Smooth muscle cell (in vitro differentiated cells): Measurements from ENCODE around the gene ZP2. TPM values are rescaled to one million over a fixed set of nuclear protein-coding genes. Genes with fewer than 3 reads are reported as not detected.
A peak's percentile ranks its signal among the peaks of the same experiment; 100 is the strongest.

Experiments
- DNase-seq: peaks from one replicate; lab custom pipeline; 2025; ENCODE audit not compliant: unreplicated experiment; lab: John Stamatoyannopoulos, UW
- H2AFZ ChIP-seq: fragments of 200-600 bp; sonication (generic); 2 replicates; pipeline ENCODE4 v1.6.0; 2016; ENCODE audit warnings: antibody characterized with exemption, low read depth, mild to moderate bottlenecking
- H3F3A ChIP-seq: fragments of 200-600 bp; sonication (generic); 2 replicates; pipeline ENCODE4 v1.6.0; 2017; ENCODE audit warnings: antibody characterized with exemption, low read depth
- H3K27ac ChIP-seq: fragments of 200-600 bp; sonication (generic); 2 replicates; pipeline ENCODE4 v1.5.1; 2016; ENCODE audit warnings: low read depth, mild to moderate bottlenecking
- H3K27me3 ChIP-seq: fragments of 200-600 bp; sonication (generic); 2 replicates; pipeline ENCODE4 v1.6.1; 2016; ENCODE audit warnings: low read depth, mild to moderate bottlenecking
- H3K36me3 ChIP-seq: fragments of 200-600 bp; sonication (generic); 2 replicates; pipeline ENCODE4 v1.5.1; 2016; ENCODE audit warnings: low read depth
- H3K4me1 ChIP-seq: fragments of 200-600 bp; sonication (generic); 2 replicates; pipeline ENCODE4 v1.5.1; 2016; ENCODE audit warnings: low read depth
- H3K4me2 ChIP-seq: fragments of 200-600 bp; sonication (generic); 2 replicates; pipeline ENCODE4 v1.6.0; 2016; ENCODE audit warnings: mild to moderate bottlenecking
- H3K4me3 ChIP-seq: fragments of 200-600 bp; sonication (generic); 2 replicates; pipeline ENCODE4 v1.5.1; 2016; ENCODE audit warnings: mild to moderate bottlenecking
- H3K79me2 ChIP-seq: fragments of 200-600 bp; sonication (generic); 2 replicates; pipeline ENCODE4 v1.6.0; 2016; ENCODE audit warnings: low read depth, mild to moderate bottlenecking
- H3K9ac ChIP-seq: fragments of 200-600 bp; sonication (generic); 2 replicates; pipeline ENCODE4 v1.6.0; 2016; ENCODE audit warnings: low read depth
- H3K9me3 ChIP-seq: fragments of 200-600 bp; sonication (generic); replicated peaks from 2 replicates; pipeline ENCODE4 v1.5.1; 2016; ENCODE audit warnings: low read depth
- H4K20me1 ChIP-seq: fragments of 200-600 bp; sonication (generic); 2 replicates; pipeline ENCODE4 v1.6.0; 2016; ENCODE audit warnings: low read depth
- WGBS: methylation state at CpG from one replicate; pipeline ENCODE4 v1.1.7; 2016; ENCODE audit warnings: low lambda C conversion rate; 5-methylcytosine and 5-hydroxymethylcytosine counted together
- polyA plus RNA-seq: library from polyadenylated mRNA; unstranded; fragments of >200 nt; fragmentation: Nextera tagmentation; extraction: Ambion mirVana; gene quantifications from 2 replicates; pipeline ENCODE4 v1.2.1, GENCODE V29; 2016
- total RNA-seq: library from RNA; depleted of rRNA; stranded (reverse); fragments of >200 nt; gene quantifications from 2 replicates; pipeline ENCODE4 v1.2.3, GENCODE V29; 2014
- TF ChIP-seq, protein P1 (sequence below): fragments of 200-600 bp; sonication (generic); IDR thresholded peaks from 2 replicates; pipeline ENCODE4 v1.5.1; 2017; ENCODE audit warnings: borderline replicate concordance, mild to moderate bottlenecking, antibody characterized with exemption; ENCODE audit not compliant: insufficient read depth, poor library complexity, severe bottlenecking

Gene ZP2
- total and polyA plus RNA-seq, 2 experiments from 2014 or later: not detected

- Histone ChIP-seq H3K27ac (no peak overlapping the region), H4K20me1 (no peaks in the 10 kb centered on the region), H3K4me1 (no peaks in the 10 kb centered on the region), H2AFZ (no peak overlapping the region), H3K36me3 (no peaks in the 10 kb centered on the region), H3K9me3 (no peaks in the 10 kb centered on the region), H3F3A (no peaks in the 10 kb centered on the region), H3K4me2 (no peak overlapping the region), H3K27me3 (peaks cover 4% of the 10 kb centered on the region), H3K4me3 (no peak overlapping the region), H3K79me2 (no peaks in the 10 kb centered on the region), H3K9ac (no peak overlapping the region)
- TF ChIP-seq, protein P1, sequence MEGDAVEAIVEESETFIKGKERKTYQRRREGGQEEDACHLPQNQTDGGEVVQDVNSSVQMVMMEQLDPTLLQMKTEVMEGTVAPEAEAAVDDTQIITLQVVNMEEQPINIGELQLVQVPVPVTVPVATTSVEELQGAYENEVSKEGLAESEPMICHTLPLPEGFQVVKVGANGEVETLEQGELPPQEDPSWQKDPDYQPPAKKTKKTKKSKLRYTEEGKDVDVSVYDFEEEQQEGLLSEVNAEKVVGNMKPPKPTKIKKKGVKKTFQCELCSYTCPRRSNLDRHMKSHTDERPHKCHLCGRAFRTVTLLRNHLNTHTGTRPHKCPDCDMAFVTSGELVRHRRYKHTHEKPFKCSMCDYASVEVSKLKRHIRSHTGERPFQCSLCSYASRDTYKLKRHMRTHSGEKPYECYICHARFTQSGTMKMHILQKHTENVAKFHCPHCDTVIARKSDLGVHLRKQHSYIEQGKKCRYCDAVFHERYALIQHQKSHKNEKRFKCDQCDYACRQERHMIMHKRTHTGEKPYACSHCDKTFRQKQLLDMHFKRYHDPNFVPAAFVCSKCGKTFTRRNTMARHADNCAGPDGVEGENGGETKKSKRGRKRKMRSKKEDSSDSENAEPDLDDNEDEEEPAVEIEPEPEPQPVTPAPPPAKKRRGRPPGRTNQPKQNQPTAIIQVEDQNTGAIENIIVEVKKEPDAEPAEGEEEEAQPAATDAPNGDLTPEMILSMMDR: no peak
- no peak for DNase-seq
- 88% methylated on average over 4 of the region's 4 CpGs for WGBS
Observed at GRCh38 chr16:21239646-21240045, 28.3 kb upstream of the ZP2 start.

GRCh38 chr16:21236831-21237230 lies 25.5 kb upstream of the ZP2 start:
- DNase-seq: no peak
- TF ChIP-seq, protein P1: no peak
- Histone ChIP-seq H3K27me3 (peaks cover 4% of the 10 kb centered on the region), H3K4me1 (no peaks in the 10 kb centered on the region), H4K20me1 (no peaks in the 10 kb centered on the region), H3K36me3 (no peaks in the 10 kb centered on the region), H3K9ac (no peak overlapping the region), H2AFZ (no peak overlapping the region), H3K27ac (no peak overlapping the region), H3K9me3 (no peaks in the 10 kb centered on the region), H3K4me2 (no peak overlapping the region), H3F3A (no peaks in the 10 kb centered on the region), H3K79me2 (no peaks in the 10 kb centered on the region), H3K4me3 (no peak overlapping the region)
- WGBS: 95% methylated on average over 5 of the region's 5 CpGs

DNA sequence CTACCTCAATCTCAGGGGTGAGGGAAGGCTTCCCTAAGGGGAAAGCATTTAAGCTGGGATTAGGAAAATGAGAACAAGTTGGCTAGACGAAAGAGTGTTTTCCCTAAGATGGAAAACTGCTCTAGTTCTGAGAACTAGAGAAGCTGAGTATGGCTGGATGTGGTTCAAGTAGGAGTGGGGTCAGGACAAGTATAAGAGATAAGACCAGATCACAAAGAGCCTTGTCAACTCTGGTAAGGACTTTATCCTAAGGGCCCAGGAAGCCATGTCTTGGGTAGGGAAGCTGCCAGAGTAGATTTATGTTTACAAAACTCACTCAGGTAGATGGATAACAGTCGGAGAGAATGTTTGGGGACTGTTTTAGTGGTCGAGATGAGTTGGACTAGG lies 23.8 kb upstream of the ZP2 start:
- Histone ChIP-seq H3K4me3 (peak overlapping the region; percentile 44), H3K79me2 (no peaks in the 10 kb centered on the region), H3K4me1 (no peaks in the 10 kb centered on the region), H3K27me3 (peaks cover 4% of the 10 kb centered on the region), H3K27ac (no peak overlapping the region), H3F3A (no peaks in the 10 kb centered on the region), H3K9me3 (no peaks in the 10 kb centered on the region), H3K36me3 (no peaks in the 10 kb centered on the region), H3K9ac (no peak overlapping the region), H3K4me2 (no peak overlapping the region), H2AFZ (no peak overlapping the region), H4K20me1 (no peaks in the 10 kb centered on the region)
- TF ChIP-seq, protein P1: no peak
- DNase-seq: no peak
- 83% methylated on average over 3 of the region's 3 CpGs for WGBS

- H3K79me2 ChIP-seq: no peaks in the 10 kb centered on the region
- H3K4me3 ChIP-seq: peak within 1 kb of the TSS; percentile 44
- peaks cover 4% of the 10 kb centered on the region for H3K27me3 ChIP-seq
- H2AFZ ChIP-seq: no peak within 1 kb of the TSS
- no peaks in the 10 kb centered on the region for H3K4me1 ChIP-seq
- H3F3A ChIP-seq: no peaks in the 10 kb centered on the region
- H3K9ac ChIP-seq: no peak within 1 kb of the TSS
- H3K36me3 ChIP-seq: no peaks in the 10 kb centered on the region
- no peak for DNase-seq
- WGBS: 91% methylated on average over 11 of the region's 11 CpGs
- no peaks in the 10 kb centered on the region for H3K9me3 ChIP-seq
- TF ChIP-seq, protein P1: no peak
- no peak within 1 kb of the TSS for H3K27ac ChIP-seq
- H3K4me2 ChIP-seq: no peak within 1 kb of the TSS
- H4K20me1 ChIP-seq: no peaks in the 10 kb centered on the region
Observed at GRCh38 chr16:21233521-21234150, 22.3 kb upstream of the ZP2 start, which contains the start of gene ANKS4B. TSS of gene ANKS4B (plus strand) at chr16:21233699. CDS start at chr16:21233738, 39 bp downstream.
